Gastroesophageal sphincter (tissue), 4 donors: Measurements from ENCODE around the gene CUX1. TPM values are rescaled to one million over a fixed set of nuclear protein-coding genes. Genes with fewer than 3 reads are reported as not detected.

Experiments used
- ATAC-seq: fragments of 150-250 bp; one replicate; pipeline ENCODE4 v1.9.1; 2016; ENCODE audit warnings: mild to moderate bottlenecking, moderate library complexity
- H3K27ac ChIP-seq, 4 donors: fragments of 200-600 bp; sonication (generic) in 3 of 4; 1 replicate in 3 of 4; 2 replicates in 1 of 4; pipeline ENCODE4 v1.5.1; 2016 to 2019
- H3K27me3 ChIP-seq: fragments of 200-600 bp; sonication (generic); one replicate; pipeline ENCODE4 v1.5.1; 2019
- H3K36me3 ChIP-seq, 2 donors: fragments of 200-600 bp; sonication (generic); one replicate each; pipeline ENCODE4 v1.5.1; 2019; ENCODE audit warnings: control low read depth in 1 of 2
- H3K4me1 ChIP-seq, 3 donors: fragments of 200-600 bp; sonication (generic); 1 replicate in 2 of 3; 2 replicates in 1 of 3; pipeline ENCODE4 v1.5.1; 2016 to 2019; ENCODE audit warnings: control low read depth in 2 of 3
- H3K4me3 ChIP-seq, 2 donors: fragments of 200-600 bp; sonication (generic); one replicate each; pipeline ENCODE4 v1.5.1; 2019; ENCODE audit warnings: mild to moderate bottlenecking in 1 of 2, moderate library complexity in 1 of 2
- H3K9me3 ChIP-seq, 3 donors: fragments of 200-600 bp; sonication (generic); one replicate each; pipeline ENCODE4 v1.5.1; 2017 to 2019; ENCODE audit warnings: control low read depth in 2 of 3
- EP300 ChIP-seq: sonication (generic); formaldehyde crosslinking; IDR thresholded peaks from one replicate; pipeline ENCODE4 v1.6.1; 2017; ENCODE audit warnings: antibody characterized with exemption, mild to moderate bottlenecking
- POLR2A ChIP-seq, 2 donors: fragments of 450-650 bp; IDR thresholded peaks; one replicate each; pipeline ENCODE4 v1.6.1; 2017; ENCODE audit warnings: antibody characterized with exemption in 2 of 2, mild to moderate bottlenecking in 2 of 2, moderate library complexity in 1 of 2
- POLR2AphosphoS5 ChIP-seq: sonication (generic); formaldehyde crosslinking; IDR thresholded peaks from one replicate; pipeline ENCODE4 v1.6.1; 2017; ENCODE audit warnings: antibody characterized with exemption
- WGBS, 2 donors: methylation state at CpG; one replicate each; pipeline ENCODE4 v1.1.5; 2018; ENCODE audit warnings: low coverage in 1 of 2; 5-methylcytosine and 5-hydroxymethylcytosine counted together
- total RNA-seq, 4 donors: library from RNA; depleted of rRNA; stranded (reverse); fragments of >200 nt; gene quantifications; one replicate each; pipeline ENCODE4 v1.1.0, GENCODE V29; 2016
- TF ChIP-seq, protein P1 (sequence below), 4 experiments: fragments of 200-600 bp in 2 of 4; fragments of 450-650 bp in 2 of 4; sonication (generic) in 1 of 4; IDR thresholded peaks; one replicate each; pipeline ENCODE4 v1.5.1; 2017 to 2019; ENCODE audit warnings: antibody characterized with exemption in 4 of 4, mild to moderate bottlenecking in 2 of 4, moderate library complexity in 2 of 4

Gene CUX1
- total RNA-seq, 4 donors from 2014 or later: 84.4 to 134 (median 110) TPM

DNA sequence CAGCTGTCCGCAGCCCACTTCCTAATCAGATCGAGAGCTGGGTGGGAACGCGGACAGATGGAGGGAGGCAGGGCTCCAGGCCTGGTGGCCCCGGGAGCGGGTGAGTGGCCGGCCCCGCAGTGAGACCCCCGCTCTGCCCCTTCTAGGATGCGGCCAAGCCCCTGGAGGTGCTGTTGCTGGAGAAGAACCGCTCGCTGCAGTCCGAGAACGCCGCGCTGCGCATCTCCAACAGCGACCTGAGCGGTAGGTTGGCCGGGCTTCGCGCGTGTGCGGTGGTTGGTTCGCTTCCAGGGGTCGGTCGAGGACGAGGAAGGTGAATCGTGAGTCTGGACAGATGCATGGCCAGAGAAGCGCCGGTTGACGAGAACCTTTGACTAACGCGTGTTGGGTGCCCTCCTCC is 377.9 kb downstream of the CUX1 start:
- Histone ChIP-seq H3K36me3 (peaks cover 0 to 100% of the 10 kb centered on the region in 2 donors), H3K27me3 (no peaks in the 10 kb centered on the region), H3K9me3 (no peaks in the 10 kb centered on the region), H3K4me3 (no peak overlapping the region), H3K4me1 (no peaks in the 10 kb centered on the region), H3K27ac (no peak overlapping the region)
- 94 to 100% methylated on average over 3 to 15 of the region's 34 CpGs for WGBS, 2 donors
- TF ChIP-seq EP300: no peak
- TF ChIP-seq, protein P1, sequence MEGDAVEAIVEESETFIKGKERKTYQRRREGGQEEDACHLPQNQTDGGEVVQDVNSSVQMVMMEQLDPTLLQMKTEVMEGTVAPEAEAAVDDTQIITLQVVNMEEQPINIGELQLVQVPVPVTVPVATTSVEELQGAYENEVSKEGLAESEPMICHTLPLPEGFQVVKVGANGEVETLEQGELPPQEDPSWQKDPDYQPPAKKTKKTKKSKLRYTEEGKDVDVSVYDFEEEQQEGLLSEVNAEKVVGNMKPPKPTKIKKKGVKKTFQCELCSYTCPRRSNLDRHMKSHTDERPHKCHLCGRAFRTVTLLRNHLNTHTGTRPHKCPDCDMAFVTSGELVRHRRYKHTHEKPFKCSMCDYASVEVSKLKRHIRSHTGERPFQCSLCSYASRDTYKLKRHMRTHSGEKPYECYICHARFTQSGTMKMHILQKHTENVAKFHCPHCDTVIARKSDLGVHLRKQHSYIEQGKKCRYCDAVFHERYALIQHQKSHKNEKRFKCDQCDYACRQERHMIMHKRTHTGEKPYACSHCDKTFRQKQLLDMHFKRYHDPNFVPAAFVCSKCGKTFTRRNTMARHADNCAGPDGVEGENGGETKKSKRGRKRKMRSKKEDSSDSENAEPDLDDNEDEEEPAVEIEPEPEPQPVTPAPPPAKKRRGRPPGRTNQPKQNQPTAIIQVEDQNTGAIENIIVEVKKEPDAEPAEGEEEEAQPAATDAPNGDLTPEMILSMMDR (IDR thresholded peaks at IDR 0.05): no peak
- TF ChIP-seq POLR2AphosphoS5: no peak
- no peak for TF ChIP-seq POLR2A (IDR thresholded peaks at IDR 0.05)
- ATAC-seq: no peak

DNA sequence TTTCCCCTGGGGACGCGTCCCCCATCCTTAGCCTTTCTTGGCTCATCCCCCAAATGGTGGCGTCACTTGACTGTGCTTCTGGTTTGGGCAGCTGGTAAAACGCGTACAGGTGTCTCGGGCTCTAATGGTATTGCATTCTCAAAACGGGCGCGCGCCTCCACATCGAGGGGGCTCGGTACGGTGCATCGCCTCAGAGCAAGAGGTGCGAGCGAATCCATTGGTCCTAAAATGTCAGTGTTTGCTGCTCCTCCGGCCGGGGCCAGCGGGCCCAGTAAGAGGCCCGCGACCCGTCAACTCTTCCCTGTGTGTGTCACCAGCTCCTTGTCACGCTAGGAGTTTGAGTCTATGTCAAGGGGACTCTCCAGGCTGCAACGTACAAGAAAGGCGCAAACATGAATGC is 378.6 kb downstream of the CUX1 start:
- Histone ChIP-seq H3K4me1 (no peaks in the 10 kb centered on the region), H3K27me3 (no peaks in the 10 kb centered on the region), H3K4me3 (no peak overlapping the region), H3K36me3 (peaks cover 0 to 100% of the 10 kb centered on the region in 2 donors), H3K27ac (no peak overlapping the region), H3K9me3 (no peaks in the 10 kb centered on the region)
- ATAC-seq: no peak
- WGBS, 2 donors: 92% methylated on average over 10 of the region's 25 CpGs; no CpG with 5 or more reads in 1 of the 2 donors
- TF ChIP-seq, protein P1 (IDR thresholded peaks at IDR 0.05): no peak
- TF ChIP-seq EP300 (no peak), POLR2AphosphoS5 (no peak), POLR2A (IDR thresholded peaks at IDR 0.05) (no peak)

DNA sequence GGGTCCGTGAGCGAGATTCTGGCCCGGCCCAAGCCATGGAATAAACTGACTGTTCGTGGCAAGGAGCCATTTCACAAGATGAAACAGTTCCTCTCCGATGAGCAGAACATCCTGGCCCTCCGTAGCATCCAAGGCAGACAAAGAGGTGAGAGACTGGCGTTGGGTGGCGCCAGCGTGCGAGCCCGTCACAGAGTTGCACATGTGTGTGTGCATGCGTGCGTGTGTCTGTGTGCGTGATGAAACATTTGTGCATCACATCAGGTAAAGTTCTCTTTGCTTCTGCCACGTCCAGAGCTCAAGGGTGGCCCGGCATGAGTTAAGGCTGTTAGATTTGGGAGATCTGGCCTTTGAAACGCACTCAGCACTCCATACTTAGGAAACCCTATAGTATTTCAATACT is 379.7 kb downstream of the CUX1 start:
- H3K4me1 ChIP-seq: no peaks in the 10 kb centered on the region
- peaks cover 0 to 100% of the 10 kb centered on the region in 2 donors for H3K36me3 ChIP-seq
- no peaks in the 10 kb centered on the region for H3K9me3 ChIP-seq
- no peak overlapping the region for H3K4me3 ChIP-seq
- ATAC-seq: no peak
- H3K27ac ChIP-seq: no peak overlapping the region
- WGBS, 2 donors: 93% methylated on average over 14 of the region's 17 CpGs; no CpG with 5 or more reads in 1 of the 2 donors
- no peak for TF ChIP-seq EP300
- no peaks in the 10 kb centered on the region for H3K27me3 ChIP-seq

DNA sequence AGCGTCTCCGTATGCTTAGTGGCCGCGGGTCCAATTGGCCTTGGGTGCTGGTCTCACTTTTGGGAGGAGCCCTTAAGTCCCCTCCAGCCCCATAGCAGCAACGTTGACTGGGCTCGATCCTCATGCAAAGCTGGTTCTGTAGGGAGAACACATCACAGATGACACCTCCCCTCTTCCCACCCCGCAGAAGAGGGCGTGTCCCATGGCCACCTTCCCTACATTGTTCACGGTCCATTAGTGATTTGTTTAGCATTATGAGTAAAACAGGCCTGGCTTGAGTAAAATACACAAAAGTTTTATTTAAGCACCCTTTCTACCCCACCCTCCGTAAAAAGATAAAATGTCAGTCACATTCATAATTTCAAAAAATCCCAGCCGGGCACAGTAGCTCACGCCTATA is 380.2 kb downstream of the CUX1 start:
- no peaks in the 10 kb centered on the region for H3K9me3 ChIP-seq
- H3K36me3 ChIP-seq: peaks cover 0 to 100% of the 10 kb centered on the region in 2 donors
- no peak for ATAC-seq
- no peaks in the 10 kb centered on the region for H3K4me1 ChIP-seq
- H3K27me3 ChIP-seq: no peaks in the 10 kb centered on the region
- H3K27ac ChIP-seq: no peak overlapping the region
- H3K4me3 ChIP-seq: no peak overlapping the region
- 82 to 87% methylated on average over 7 to 12 of the region's 12 CpGs for WGBS, 2 donors
- TF ChIP-seq EP300 (no peak), POLR2A (IDR thresholded peaks at IDR 0.05) (no peak), POLR2AphosphoS5 (no peak)
- TF ChIP-seq, protein P1 (IDR thresholded peaks at IDR 0.05): no peak

DNA sequence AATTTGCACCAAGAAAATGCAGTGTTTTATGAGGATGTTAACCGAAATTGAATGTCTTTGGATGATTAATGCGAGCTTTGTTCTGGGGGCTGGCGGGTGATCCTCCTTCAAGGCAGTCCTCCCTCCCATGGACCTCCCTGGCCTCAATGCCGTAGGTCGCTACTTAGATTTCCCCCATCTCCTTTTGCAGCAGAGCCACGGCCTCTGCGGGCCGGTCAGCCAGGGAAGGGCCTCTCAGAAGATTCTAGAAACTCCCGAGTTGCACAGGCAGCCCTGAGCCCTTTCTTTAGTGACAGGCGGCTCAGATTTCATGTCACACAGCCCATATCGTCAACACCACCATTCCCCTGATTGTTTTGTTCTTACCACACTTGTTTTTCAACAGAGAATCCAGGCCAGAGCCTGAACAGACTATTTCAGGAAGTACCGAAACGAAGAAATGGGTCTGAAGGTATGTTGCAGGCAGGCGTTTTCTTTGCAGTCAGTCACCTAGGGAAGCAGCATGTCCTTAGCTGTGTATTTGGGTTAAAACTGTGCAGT is 381.1 kb downstream of the CUX1 start:
- no peak for ATAC-seq
- Histone ChIP-seq H3K4me3 (no peak overlapping the region), H3K36me3 (peaks cover 0 to 100% of the 10 kb centered on the region in 2 donors), H3K27ac (no peak overlapping the region), H3K27me3 (no peaks in the 10 kb centered on the region), H3K4me1 (no peaks in the 10 kb centered on the region), H3K9me3 (no peaks in the 10 kb centered on the region)
- TF ChIP-seq POLR2AphosphoS5: no peak
- TF ChIP-seq, protein P1 (IDR thresholded peaks at IDR 0.05): no peak
- no peak for TF ChIP-seq EP300
- no peak for TF ChIP-seq POLR2A (IDR thresholded peaks at IDR 0.05)
- WGBS, 2 donors: 79 to 86% methylated on average over 4 to 8 of the region's 14 CpGs
